PFSK-1 (cell line): Measurements from ENCODE around the gene ELK3.

Experiments
- FOXP2 ChIP-seq: optimal IDR thresholded peaks from 2 replicates; pipeline ENCODE3; 2011; ENCODE audit warnings: borderline replicate concordance, control low read depth, inconsistent platforms; ENCODE audit not compliant: insufficient read depth; ENCODE audit errors: extremely low read length, extremely low read depth
- POLR2AphosphoS5 ChIP-seq: IDR thresholded peaks from 2 replicates; pipeline ENCODE4 v1.6.1; 2012; ENCODE audit warnings: low read depth, mild to moderate bottlenecking, control low read depth, low read length, moderate library complexity
- REST ChIP-seq, 2 experiments: IDR thresholded peaks; 2 replicates each; pipeline versions ENCODE4 v1.6.1 to v1.8.0; 2011 to 2012; ENCODE audit warnings: low read depth in 2 of 2, low read length in 2 of 2, control low read depth in 1 of 2, inconsistent platforms in 1 of 2, mild to moderate bottlenecking in 1 of 2, moderate library complexity in 1 of 2; ENCODE audit not compliant: insufficient read depth in 1 of 2
- SIN3A ChIP-seq: IDR thresholded peaks from 2 replicates; pipeline ENCODE4 v1.6.1; 2012; ENCODE audit warnings: mild to moderate bottlenecking, low read length, moderate library complexity, borderline replicate concordance; ENCODE audit not compliant: insufficient read depth
- TAF1 ChIP-seq: IDR thresholded peaks from 2 replicates; pipeline ENCODE4 v1.6.1; 2012; ENCODE audit warnings: low read length, control low read depth, borderline replicate concordance; ENCODE audit not compliant: insufficient read depth

ELK3 gene

GRCh38 chr12:96258104-96258961, 64.2 kb downstream of the ELK3 start:
- TF ChIP-seq FOXP2 (no peak), REST (IDR thresholded peaks at IDR 0.05; ENCODE audit: insufficient read depth in 1 of 2, low read depth in 2 of 2, low read length in 2 of 2) (no peak), POLR2AphosphoS5 (no peak), TAF1 (no peak), SIN3A (no peak)

GRCh38 chr12:96260231-96260630, 66.1 kb downstream of the ELK3 start:
- no peak for TF ChIP-seq REST (IDR thresholded peaks at IDR 0.05; ENCODE audit: insufficient read depth in 1 of 2, low read depth in 2 of 2, low read length in 2 of 2)
- no peak for TF ChIP-seq POLR2AphosphoS5
- no peak for TF ChIP-seq SIN3A
- no peak for TF ChIP-seq FOXP2
- no peak for TF ChIP-seq TAF1

GRCh38 chr12:96260644-96261043, 66.5 kb downstream of the ELK3 start:
- TF ChIP-seq POLR2AphosphoS5 (no peak), SIN3A (no peak), REST (IDR thresholded peaks at IDR 0.05; ENCODE audit: insufficient read depth in 1 of 2, low read depth in 2 of 2, low read length in 2 of 2) (no peak), TAF1 (no peak), FOXP2 (no peak)

GRCh38 chr12:96261557-96261956, 67.4 kb downstream of the ELK3 start:
- TF ChIP-seq FOXP2 (no peak), POLR2AphosphoS5 (no peak), SIN3A (no peak), TAF1 (no peak), REST (IDR thresholded peaks at IDR 0.05; ENCODE audit: insufficient read depth in 1 of 2, low read depth in 2 of 2, low read length in 2 of 2) (no peak)
